Fibroblast of villous mesenchyme (primary cell): ENCODE results near the gene HOXC11. TPM values are rescaled to one million over a fixed set of nuclear protein-coding genes. Genes with fewer than 3 reads are reported as not detected.

Source experiments
- DNase-seq: peaks from one replicate; pipeline ENCODE4 v3.0.0-alpha.2; 2010; ENCODE audit warnings: low read depth
- H3K4me3 ChIP-seq: 2 replicates; pipeline ENCODE4 v1.5.1; 2011; ENCODE audit warnings: low read depth, mild to moderate bottlenecking, low read length
- CTCF ChIP-seq: IDR thresholded peaks from 2 replicates; pipeline ENCODE4 v1.5.1; 2012; ENCODE audit warnings: low read depth, mild to moderate bottlenecking, low read length; ENCODE audit not compliant: insufficient read depth
- total RNA-seq: library from RNA; depleted of rRNA; stranded (reverse); fragments of >200 nt; gene quantifications from 2 replicates; pipeline ENCODE4 v1.2.3, GENCODE V29; 2012

Gene HOXC11
- 0.86 and 2.9 TPM in 2 replicates for total RNA-seq

DNA sequence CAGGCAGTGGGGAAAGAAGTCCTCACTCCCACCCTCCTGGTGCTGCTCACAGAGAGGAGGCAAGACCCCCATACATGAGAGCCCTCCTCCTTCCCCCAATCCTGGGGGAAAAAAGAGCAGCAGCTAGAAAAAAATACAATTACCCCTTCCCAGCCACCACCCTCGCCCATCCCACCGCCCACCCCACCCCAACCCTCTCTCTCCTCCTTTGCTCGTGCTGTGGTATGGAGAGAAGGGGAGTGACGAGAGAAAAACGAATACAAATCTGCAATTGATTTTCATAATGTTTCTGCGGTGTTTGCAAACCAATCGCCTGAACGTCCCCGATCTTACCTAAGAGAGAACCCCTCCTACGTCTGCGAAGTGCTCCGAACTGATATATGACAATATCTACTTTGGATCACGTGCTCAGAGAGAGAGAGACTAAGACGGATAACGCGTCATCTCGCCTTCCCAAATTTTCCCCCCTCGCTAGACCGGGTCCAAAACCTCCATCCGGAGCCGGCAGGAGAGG, at the start of gene HOXC11:
TSS of gene HOXC11 (plus strand) at position 405 of the 514 bp plus-strand sequence. CDS start 116 bp downstream, outside the sequence.
- H3K4me3 ChIP-seq = peak within 1 kb of the TSS; percentile 61
- no peak for TF ChIP-seq CTCF
- DNase-seq = no peak

DNA sequence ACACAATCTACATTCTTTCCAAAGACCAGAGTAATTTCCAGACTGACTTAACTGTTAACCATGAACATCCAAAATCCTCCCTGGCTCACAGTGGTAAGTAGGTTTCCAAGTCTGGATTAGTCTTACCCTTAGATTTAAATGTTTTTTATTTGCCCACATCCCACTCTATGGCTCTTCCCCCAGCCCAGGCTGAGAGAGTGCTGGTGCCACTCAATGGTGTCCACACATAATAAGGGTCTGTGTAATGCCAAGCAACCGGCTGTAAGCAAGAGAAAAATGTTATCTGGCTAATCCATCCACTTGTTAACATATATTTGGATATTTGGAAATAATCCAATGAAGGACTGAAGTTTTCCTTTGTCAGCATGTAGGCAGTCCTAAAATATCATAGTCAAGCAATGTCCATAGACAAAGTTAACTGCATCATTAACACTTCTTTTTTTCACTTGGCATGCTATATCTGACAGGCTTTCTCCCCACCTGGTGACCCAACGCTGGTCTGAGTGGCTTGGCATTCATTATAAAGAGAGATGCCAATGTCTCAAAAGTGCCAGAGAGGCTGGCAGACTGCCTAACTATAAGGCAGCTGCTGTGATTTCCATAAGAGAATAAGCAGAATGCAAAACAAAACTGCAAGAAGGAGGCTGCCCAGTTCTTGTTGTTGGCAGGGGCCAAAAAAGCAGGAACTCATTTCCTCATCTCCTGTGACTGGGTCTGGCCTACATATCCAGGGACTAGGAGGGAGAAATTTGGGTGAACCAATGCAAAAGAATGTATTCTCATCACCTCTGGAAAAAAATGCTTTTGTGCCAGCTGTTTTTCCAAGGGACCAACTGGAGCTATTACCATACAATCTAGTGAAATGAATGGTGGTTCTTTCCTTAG, 48.2 kb upstream of the HOXC11 start:
- no peak for TF ChIP-seq CTCF
- no peak for DNase-seq
- no peak overlapping the region for H3K4me3 ChIP-seq

GRCh38 chr12:53927220-53928029, 45.5 kb upstream of the HOXC11 start:
- H3K4me3 ChIP-seq = no peak overlapping the region
- DNase-seq = no peak
- no peak for TF ChIP-seq CTCF

- no peak overlapping the region for H3K4me3 ChIP-seq
These were observed 44.7 kb upstream of the HOXC11 start for GRCh38 chr12:53928054-53928835.

DNA sequence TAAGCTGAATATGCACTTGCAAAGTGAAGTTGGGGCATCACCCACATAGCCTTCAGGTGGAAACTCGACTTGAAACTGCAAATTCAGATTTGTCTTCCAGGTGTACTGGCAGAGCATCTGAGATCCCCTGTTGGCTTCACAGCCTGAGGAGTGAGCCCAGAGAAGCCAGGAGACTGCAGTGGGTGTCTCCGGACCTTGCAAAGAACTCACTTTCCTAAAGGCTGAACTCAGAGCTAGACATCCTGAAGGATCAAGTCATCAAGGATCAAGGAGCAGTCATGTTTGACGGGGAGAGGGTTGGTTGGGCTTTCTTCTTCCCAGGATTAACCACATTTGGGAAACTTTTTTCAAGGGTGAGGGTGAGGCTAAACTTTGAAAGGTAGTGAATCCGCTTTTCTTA, 43.4 kb upstream of the HOXC11 start:
- no peak for DNase-seq
- H3K4me3 ChIP-seq = no peak overlapping the region
- TF ChIP-seq CTCF = no peak

More at GRCh38 chr12:53928054-53928835, 44.7 kb upstream of the HOXC11 start:
- DNase-seq = no peak
- no peak for TF ChIP-seq CTCF

DNA sequence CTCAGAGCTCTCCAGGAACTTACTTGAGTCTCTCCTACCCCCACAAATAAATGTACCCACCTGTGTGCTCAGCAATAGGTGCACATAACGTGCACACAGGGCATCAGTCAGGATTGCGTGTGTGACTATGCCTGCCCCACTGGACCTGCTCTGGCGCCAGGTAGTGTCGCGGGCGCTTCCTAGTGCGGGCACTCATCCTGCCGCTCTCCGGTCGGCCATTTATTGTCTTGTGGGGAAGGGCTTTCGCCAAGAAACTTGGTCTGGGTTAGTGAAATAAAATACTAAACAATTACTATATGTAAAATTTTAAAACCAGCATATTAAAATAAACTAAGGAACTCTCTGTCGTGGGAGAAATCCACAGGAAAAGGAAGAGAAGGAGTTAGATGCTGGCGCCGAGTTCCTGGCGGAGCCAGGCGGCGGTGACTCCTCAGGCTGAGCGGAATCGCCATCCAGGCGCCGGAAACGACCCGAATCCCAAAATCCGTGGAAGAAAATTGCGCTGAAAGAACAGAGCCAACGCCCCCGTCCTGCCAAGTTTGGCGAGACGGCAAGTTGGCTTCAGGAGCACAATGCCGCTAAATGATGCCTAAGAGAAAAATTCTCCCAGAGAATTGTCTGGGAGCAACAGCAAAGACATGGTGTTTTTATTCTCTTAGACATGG, 42.2 kb upstream of the HOXC11 start:
- DNase-seq = no peak
- H3K4me3 ChIP-seq = no peak overlapping the region
- no peak for TF ChIP-seq CTCF
